Measurements from ENCODE around the gene TRIM50. TPM values are rescaled to one million over a fixed set of nuclear protein-coding genes. Genes with fewer than 3 reads are reported as not detected.

TRIM50 gene
- total RNA-seq, 1 experiment from 2014 or later = not detected

GRCh38 chr7:73353243-73353642, 25.4 kb upstream of the TRIM50 start:
- no peak for TF ChIP-seq CTCF (IDR thresholded peaks at IDR 0.05; ENCODE audit: unreplicated experiment)
- intact Hi-C loops (cut with micrococcal nuclease) = no loop called here
- Mint-ChIP-seq H3K4me1 (ENCODE audit: insufficient read depth, unreplicated experiment) (no peaks in the 10 kb centered on the region), H3K9me3 (ENCODE audit: unreplicated experiment) (peaks cover 9% of the 10 kb centered on the region), H3K27me3 (ENCODE audit: insufficient read depth, unreplicated experiment) (peaks cover 4% of the 10 kb centered on the region), H3K27ac (ENCODE audit: low read depth, unreplicated experiment) (no peak overlapping the region), H3K36me3 (ENCODE audit: insufficient read depth, unreplicated experiment) (peaks cover 4% of the 10 kb centered on the region), H3K4me3 (ENCODE audit: unreplicated experiment) (no peak overlapping the region)
- BruUV-seq (replicated peaks) = no TSS peak
- DNase-seq (ENCODE audit: unreplicated experiment) = no peak
- CTCF ChIA-PET = interaction anchor here (1.3 kb wide), 1 partner anchor 99 kb away, joined by 3 read pairs; no protein-coding TSS in a partner anchor
- POLR2A ChIA-PET = no interaction called here

- intact Hi-C loops (cut with micrococcal nuclease) = no loop called here
- no peak overlapping the region for H3K27ac Mint-ChIP-seq (ENCODE audit: low read depth, unreplicated experiment)
- H3K27me3 Mint-ChIP-seq (ENCODE audit: insufficient read depth, unreplicated experiment) = peaks cover 9% of the 10 kb centered on the region
- peaks cover 9% of the 10 kb centered on the region for H3K9me3 Mint-ChIP-seq (ENCODE audit: unreplicated experiment)
- CTCF ChIA-PET = interaction anchor here (1.3 kb wide), 1 partner anchor 99 kb away, joined by 3 read pairs; no protein-coding TSS in a partner anchor
- POLR2A ChIA-PET = no interaction called here
- DNase-seq (ENCODE audit: unreplicated experiment) = no peak
- no TSS peak for BruUV-seq (replicated peaks)
- no peak overlapping the region for H3K4me3 Mint-ChIP-seq (ENCODE audit: unreplicated experiment)
- no peaks in the 10 kb centered on the region for H3K4me1 Mint-ChIP-seq (ENCODE audit: insufficient read depth, unreplicated experiment)
- H3K36me3 Mint-ChIP-seq (ENCODE audit: insufficient read depth, unreplicated experiment) = peaks cover 4% of the 10 kb centered on the region
- no peak for TF ChIP-seq CTCF (IDR thresholded peaks at IDR 0.05; ENCODE audit: unreplicated experiment)
Measured at GRCh38 chr7:73352784-73353183, 24.9 kb upstream of the TRIM50 start.

GRCh38 chr7:73351447-73352167, 23.7 kb upstream of the TRIM50 start:
- ChIA-PET POLR2A (no interaction called here), CTCF (no interaction called here)
- H3K27me3 Mint-ChIP-seq (ENCODE audit: insufficient read depth, unreplicated experiment) = peaks cover 12% of the 10 kb centered on the region
- H3K27ac Mint-ChIP-seq (ENCODE audit: low read depth, unreplicated experiment) = no peak overlapping the region
- peaks cover 4% of the 10 kb centered on the region for H3K36me3 Mint-ChIP-seq (ENCODE audit: insufficient read depth, unreplicated experiment)
- BruUV-seq (replicated peaks) = no TSS peak
- intact Hi-C loops (cut with micrococcal nuclease) = no loop called here
- TF ChIP-seq CTCF (IDR thresholded peaks at IDR 0.05; ENCODE audit: unreplicated experiment) = no peak
- DNase-seq (ENCODE audit: unreplicated experiment) = no peak
- H3K4me3 Mint-ChIP-seq (ENCODE audit: unreplicated experiment) = no peak overlapping the region
- H3K4me1 Mint-ChIP-seq (ENCODE audit: insufficient read depth, unreplicated experiment) = no peaks in the 10 kb centered on the region
- H3K9me3 Mint-ChIP-seq (ENCODE audit: unreplicated experiment) = peaks cover 9% of the 10 kb centered on the region

GRCh38 chr7:73350306-73351068, 22.6 kb upstream of the TRIM50 start:
- no peak for DNase-seq (ENCODE audit: unreplicated experiment)
- TF ChIP-seq CTCF (IDR thresholded peaks at IDR 0.05; ENCODE audit: unreplicated experiment) = no peak
- intact Hi-C loops (cut with micrococcal nuclease) = no loop called here
- Mint-ChIP-seq H3K4me3 (ENCODE audit: unreplicated experiment) (no peak overlapping the region), H3K27me3 (ENCODE audit: insufficient read depth, unreplicated experiment) (peaks cover 12% of the 10 kb centered on the region), H3K36me3 (ENCODE audit: insufficient read depth, unreplicated experiment) (peaks cover 4% of the 10 kb centered on the region), H3K9me3 (ENCODE audit: unreplicated experiment) (peaks cover 9% of the 10 kb centered on the region), H3K4me1 (ENCODE audit: insufficient read depth, unreplicated experiment) (no peaks in the 10 kb centered on the region), H3K27ac (ENCODE audit: low read depth, unreplicated experiment) (no peak overlapping the region)
- ChIA-PET CTCF (interaction anchor here (0.6 kb wide), 1 partner anchor 91 kb away, joined by 4 read pairs; no protein-coding TSS in a partner anchor), POLR2A (no interaction called here)
- BruUV-seq (replicated peaks) = no TSS peak
